Measurements from ENCODE around the gene PALM.

Gene PALM

GRCh38 chr19:763181-763580, 54.4 kb downstream of the PALM start:
- Histone ChIP-seq H3K4me3 (ENCODE audit: severe bottlenecking) (no peak overlapping the region), H3K27me3 (ENCODE audit: insufficient read depth, poor library complexity, severe bottlenecking) (no peaks in the 10 kb centered on the region), H3K9me3 (ENCODE audit: severe bottlenecking) (no peaks in the 10 kb centered on the region), H3K36me3 (ENCODE audit: low read depth) (peaks cover 60% of the 10 kb centered on the region), H3K4me1 (ENCODE audit: insufficient read depth, poor library complexity, severe bottlenecking) (no peaks in the 10 kb centered on the region), H3K27ac (ENCODE audit: poor library complexity, severe bottlenecking) (no peak overlapping the region)
- TF ChIP-seq CTCF (IDR thresholded peaks at IDR 0.05; ENCODE audit: poor library complexity, severe bottlenecking), result no peak
- no peak for ATAC-seq (ENCODE audit: low read depth)
- no peak for DNase-seq (ENCODE audit: low spot score)

GRCh38 chr19:763869-764268, 55.1 kb downstream of the PALM start:
- H3K4me3 ChIP-seq (ENCODE audit: severe bottlenecking), result no peak overlapping the region
- H3K9me3 ChIP-seq (ENCODE audit: severe bottlenecking), result no peaks in the 10 kb centered on the region
- H3K36me3 ChIP-seq (ENCODE audit: low read depth), result peaks cover 53% of the 10 kb centered on the region
- no peaks in the 10 kb centered on the region for H3K4me1 ChIP-seq (ENCODE audit: insufficient read depth, poor library complexity, severe bottlenecking)
- H3K27me3 ChIP-seq (ENCODE audit: insufficient read depth, poor library complexity, severe bottlenecking), result no peaks in the 10 kb centered on the region
- DNase-seq (ENCODE audit: low spot score) (no peak), ATAC-seq (ENCODE audit: low read depth) (no peak)
- TF ChIP-seq CTCF (IDR thresholded peaks at IDR 0.05; ENCODE audit: poor library complexity, severe bottlenecking), result no peak
- H3K27ac ChIP-seq (ENCODE audit: poor library complexity, severe bottlenecking), result no peak overlapping the region

- ATAC-seq (ENCODE audit: low read depth) (no peak), DNase-seq (ENCODE audit: low spot score) (no peak)
- Histone ChIP-seq H3K36me3 (ENCODE audit: low read depth) (peaks cover 50% of the 10 kb centered on the region), H3K27ac (ENCODE audit: poor library complexity, severe bottlenecking) (no peak overlapping the region), H3K27me3 (ENCODE audit: insufficient read depth, poor library complexity, severe bottlenecking) (no peaks in the 10 kb centered on the region), H3K4me1 (ENCODE audit: insufficient read depth, poor library complexity, severe bottlenecking) (no peaks in the 10 kb centered on the region), H3K4me3 (ENCODE audit: severe bottlenecking) (no peak overlapping the region), H3K9me3 (ENCODE audit: severe bottlenecking) (no peaks in the 10 kb centered on the region)
- TF ChIP-seq CTCF (IDR thresholded peaks at IDR 0.05; ENCODE audit: poor library complexity, severe bottlenecking), result no peak
Observed at GRCh38 chr19:764301-764700, 55.6 kb downstream of the PALM start.

GRCh38 chr19:765179-765738, 56.5 kb downstream of the PALM start:
- Histone ChIP-seq H3K36me3 (ENCODE audit: low read depth) (peaks cover 40% of the 10 kb centered on the region), H3K27me3 (ENCODE audit: insufficient read depth, poor library complexity, severe bottlenecking) (no peaks in the 10 kb centered on the region), H3K4me1 (ENCODE audit: insufficient read depth, poor library complexity, severe bottlenecking) (no peaks in the 10 kb centered on the region), H3K4me3 (ENCODE audit: severe bottlenecking) (no peak overlapping the region), H3K9me3 (ENCODE audit: severe bottlenecking) (no peaks in the 10 kb centered on the region), H3K27ac (ENCODE audit: poor library complexity, severe bottlenecking) (no peak overlapping the region)
- ATAC-seq (ENCODE audit: low read depth) (no peak), DNase-seq (ENCODE audit: low spot score) (no peak)
- TF ChIP-seq CTCF (IDR thresholded peaks at IDR 0.05; ENCODE audit: poor library complexity, severe bottlenecking), result no peak

- Histone ChIP-seq H3K4me3 (ENCODE audit: severe bottlenecking) (no peak overlapping the region), H3K9me3 (ENCODE audit: severe bottlenecking) (no peaks in the 10 kb centered on the region), H3K27ac (ENCODE audit: poor library complexity, severe bottlenecking) (no peak overlapping the region), H3K4me1 (ENCODE audit: insufficient read depth, poor library complexity, severe bottlenecking) (no peaks in the 10 kb centered on the region), H3K36me3 (ENCODE audit: low read depth) (peaks cover 11% of the 10 kb centered on the region), H3K27me3 (ENCODE audit: insufficient read depth, poor library complexity, severe bottlenecking) (no peaks in the 10 kb centered on the region)
- ATAC-seq (ENCODE audit: low read depth), result no peak
- DNase-seq (ENCODE audit: low spot score), result no peak
- TF ChIP-seq CTCF (IDR thresholded peaks at IDR 0.05; ENCODE audit: poor library complexity, severe bottlenecking), result no peak
Observed at GRCh38 chr19:768424-768823, 59.7 kb downstream of the PALM start.
